ENCODE data around the gene JMJD8. TPM values are rescaled to one million over a fixed set of nuclear protein-coding genes. Genes with fewer than 3 reads are reported as not detected.
A peak's percentile ranks its signal among the peaks of the same experiment; 100 is the strongest.

Gene JMJD8
- total and polyA plus RNA-seq, 8 donors = 41.7 to 72.6 (median 45.5) TPM

GRCh38 chr16:722835-723633 is 38.9 kb upstream of the JMJD8 start:
- peaks cover 0 to 42% of the 10 kb centered on the region in 2 donors for H3K27me3 ChIP-seq
- H3K27ac ChIP-seq = no peak overlapping the region
- peaks cover 18 to 48% of the 10 kb centered on the region in 2 donors for H3K4me1 ChIP-seq
- H3K4me3 ChIP-seq = no peak overlapping the region
- no peaks in the 10 kb centered on the region for H3K9me3 ChIP-seq
- no peak for TF ChIP-seq CTCF (IDR thresholded peaks at IDR 0.05)
- no peak for ATAC-seq
- intact Hi-C loops (cut with DNase I) = no loop called here
- no peak for DNase-seq
- H3K36me3 ChIP-seq = peaks cover 0 to 4% of the 10 kb centered on the region in 2 donors

- intact Hi-C loops (cut with DNase I) = no loop called here
- Histone ChIP-seq H3K9me3 (no peaks in the 10 kb centered on the region), H3K36me3 (peaks cover 0 to 4% of the 10 kb centered on the region in 2 donors), H3K27ac (peak overlapping the region in 1 of 2 donors; percentile 86), H3K27me3 (peaks cover 0 to 42% of the 10 kb centered on the region in 2 donors), H3K4me3 (peak overlapping the region; percentile 77 to 80), H3K4me1 (peaks cover 9 to 37% of the 10 kb centered on the region in 2 donors)
- no peak for TF ChIP-seq CTCF (IDR thresholded peaks at IDR 0.05)
- no peak for DNase-seq
- no peak for ATAC-seq
Measured at GRCh38 chr16:721765-722540, 37.8 kb upstream of the JMJD8 start.

- Histone ChIP-seq H3K4me3 (peak within 1 kb of the TSS; percentile 77 to 80), H3K36me3 (peaks cover 0 to 4% of the 10 kb centered on the region in 2 donors), H3K4me1 (peaks cover 11 to 36% of the 10 kb centered on the region in 2 donors), H3K27ac (peak within 1 kb of the TSS; percentile 86 to 87), H3K9me3 (no peaks in the 10 kb centered on the region), H3K27me3 (peaks cover 0 to 42% of the 10 kb centered on the region in 2 donors)
- no peak for TF ChIP-seq CTCF (IDR thresholded peaks at IDR 0.05)
- peak; percentile 77 to 95 (median 82) for DNase-seq
- intact Hi-C loops (cut with DNase I) = no loop called here
- ATAC-seq = peak; percentile 85
Measured at GRCh38 chr16:720990-721764, 37.0 kb upstream of the JMJD8 start, which contains the start of gene ANTKMT. ANTKMT (plus strand) TSS chr16:721146; CDS start chr16:721275, 129 bp downstream.

- H3K27me3 ChIP-seq = peaks cover 0 to 42% of the 10 kb centered on the region in 2 donors
- DNase-seq (peak in 2 of 4 donors; percentile 50 to 72), ATAC-seq (peak; percentile 37)
- H3K36me3 ChIP-seq = peaks cover 0 to 4% of the 10 kb centered on the region in 2 donors
- H3K4me1 ChIP-seq = peaks cover 14 to 41% of the 10 kb centered on the region in 2 donors
- H3K27ac ChIP-seq = peak overlapping the region; percentile 86 to 87
- no peaks in the 10 kb centered on the region for H3K9me3 ChIP-seq
- peak overlapping the region; percentile 77 to 80 for H3K4me3 ChIP-seq
- intact Hi-C loops (cut with DNase I) = no loop called here
- TF ChIP-seq CTCF (IDR thresholded peaks at IDR 0.05) = no peak
Measured at GRCh38 chr16:720447-720989, 36.4 kb upstream of the JMJD8 start.

Data from left lung (tissue), 10 donors.